ENCODE data around the gene DACT3. TPM values are rescaled to one million over a fixed set of nuclear protein-coding genes. Genes with fewer than 3 reads are reported as not detected.
"Not testable (repeated sequence)": the region's sequence is repeated elsewhere in the genome, so short reads cannot be mapped to it uniquely, and the experiment has no call there.

The DACT3 gene
- total RNA-seq, 3 donors from 2014 or later = 1.9 to 60.9 (median 3.4) TPM

GRCh38 chr19:46630586-46631205, 30.3 kb downstream of the DACT3 start:
- Histone ChIP-seq H3K9me3 (no peaks in the 10 kb centered on the region), H3K36me3 (ENCODE audit: low read depth) (no peaks in the 10 kb centered on the region), H3K4me3 (no peak overlapping the region), H3K4me1 (ENCODE audit: low read depth) (peaks cover 10% of the 10 kb centered on the region)
- TF ChIP-seq CTCF (IDR thresholded peaks at IDR 0.05) = no peak
- intact Hi-C loops (cut with DNase I, micrococcal nuclease) = no loop called here
- ATAC-seq (no peak), DNase-seq (no peak)

- no peak overlapping the region for H3K4me3 ChIP-seq
- no peak for DNase-seq
- no peaks in the 10 kb centered on the region for H3K36me3 ChIP-seq (ENCODE audit: low read depth)
- no peak for ATAC-seq
- no peaks in the 10 kb centered on the region for H3K9me3 ChIP-seq
- intact Hi-C loops (cut with DNase I, micrococcal nuclease) = no loop called here
- no peak for TF ChIP-seq CTCF (IDR thresholded peaks at IDR 0.05)
- H3K4me1 ChIP-seq (ENCODE audit: low read depth) = peaks cover 10% of the 10 kb centered on the region
These were observed 31.4 kb downstream of the DACT3 start for GRCh38 chr19:46629546-46630025.

- DNase-seq; H3K36me3 ChIP-seq (ENCODE audit: low read depth); H3K4me1 ChIP-seq (ENCODE audit: low read depth); intact Hi-C loops (cut with DNase I, micrococcal nuclease); H3K9me3 ChIP-seq; ATAC-seq; H3K4me3 ChIP-seq: not testable (repeated sequence)
These were observed 32.0 kb downstream of the DACT3 start for GRCh38 chr19:46628970-46629369.

- no peak for DNase-seq
These were observed 34.5 kb downstream of the DACT3 start for GRCh38 chr19:46626446-46626845.

GRCh38 chr19:46625731-46626130, 35.3 kb downstream of the DACT3 start:
- Histone ChIP-seq H3K9me3 (no peaks in the 10 kb centered on the region), H3K36me3 (ENCODE audit: low read depth) (no peaks in the 10 kb centered on the region), H3K4me3 (no peak overlapping the region), H3K4me1 (ENCODE audit: low read depth) (no peaks in the 10 kb centered on the region)
- TF ChIP-seq CTCF (IDR thresholded peaks at IDR 0.05) = no peak
- no peak for ATAC-seq
- DNase-seq = no peak
- intact Hi-C loops (cut with DNase I, micrococcal nuclease) = no loop called here

More at GRCh38 chr19:46626446-46626845, 34.5 kb downstream of the DACT3 start:
- Histone ChIP-seq H3K9me3 (no peaks in the 10 kb centered on the region), H3K4me1 (ENCODE audit: low read depth) (no peaks in the 10 kb centered on the region), H3K4me3 (no peak overlapping the region), H3K36me3 (ENCODE audit: low read depth) (no peaks in the 10 kb centered on the region)
- intact Hi-C loops (cut with DNase I, micrococcal nuclease) = no loop called here
- no peak for ATAC-seq
- no peak for TF ChIP-seq CTCF (IDR thresholded peaks at IDR 0.05)

GRCh38 chr19:46624958-46625661, 35.9 kb downstream of the DACT3 start, which contains the start of gene PTGIR:
TSS of gene PTGIR (minus strand) at chr19:46625089. CDS start at chr19:46624225, 864 bp downstream.
- intact Hi-C loops (cut with DNase I, micrococcal nuclease) = no loop called here
- ATAC-seq = peak; percentile 47
- DNase-seq = peak in 2 of 3 donors; percentile 46 to 68
- no peaks in the 10 kb centered on the region for H3K36me3 ChIP-seq (ENCODE audit: low read depth)
- TF ChIP-seq CTCF (IDR thresholded peaks at IDR 0.05) = no peak
- H3K4me3 ChIP-seq = no peak within 1 kb of the TSS
- H3K9me3 ChIP-seq = no peaks in the 10 kb centered on the region
- H3K4me1 ChIP-seq (ENCODE audit: low read depth) = no peaks in the 10 kb centered on the region
